Measurements from ENCODE around the gene ST8SIA1.

DNA sequence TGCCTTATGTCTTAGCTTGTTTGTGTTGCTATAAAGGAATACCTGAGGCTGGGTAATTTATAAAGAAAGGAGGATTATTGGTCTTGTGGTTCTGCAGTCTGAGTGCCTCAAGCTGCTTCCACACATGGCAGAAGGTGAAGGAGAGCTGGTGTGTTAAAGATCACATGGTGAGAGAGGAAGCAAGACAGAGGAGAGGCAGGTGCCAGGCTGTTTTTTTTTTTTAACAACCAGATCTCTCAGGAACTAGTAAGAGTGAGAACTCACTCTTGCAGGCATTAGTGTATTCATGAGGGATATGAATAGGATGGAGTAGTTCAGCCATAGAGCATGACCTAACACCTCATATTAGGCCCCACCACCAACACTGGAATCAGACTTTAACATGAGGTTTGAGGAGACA, 165.1 kb downstream of the ST8SIA1 start:
- no peak for TF ChIP-seq GATA2 (IDR thresholded peaks at IDR 0.05; ENCODE audit: low read depth, low read length)
- TF ChIP-seq GATA3 (IDR thresholded peaks at IDR 0.05; ENCODE audit: low read depth, low read length): no peak

All from SH-SY5Y (cell line).